ENCODE results near the gene POLE2. TPM values are rescaled to one million over a fixed set of nuclear protein-coding genes. Genes with fewer than 3 reads are reported as not detected.

Gene POLE2
- total RNA-seq, 3 donors from 2014 or later, result 1.7 to 8.1 (median 2.9) TPM

- DNase-seq, result no peak
- no peaks in the 10 kb centered on the region for H3K9me3 ChIP-seq
- no peaks in the 10 kb centered on the region for H3K36me3 ChIP-seq (ENCODE audit: low read depth)
- peaks cover 24% of the 10 kb centered on the region for H3K4me1 ChIP-seq (ENCODE audit: low read depth)
- TF ChIP-seq, protein P1, sequence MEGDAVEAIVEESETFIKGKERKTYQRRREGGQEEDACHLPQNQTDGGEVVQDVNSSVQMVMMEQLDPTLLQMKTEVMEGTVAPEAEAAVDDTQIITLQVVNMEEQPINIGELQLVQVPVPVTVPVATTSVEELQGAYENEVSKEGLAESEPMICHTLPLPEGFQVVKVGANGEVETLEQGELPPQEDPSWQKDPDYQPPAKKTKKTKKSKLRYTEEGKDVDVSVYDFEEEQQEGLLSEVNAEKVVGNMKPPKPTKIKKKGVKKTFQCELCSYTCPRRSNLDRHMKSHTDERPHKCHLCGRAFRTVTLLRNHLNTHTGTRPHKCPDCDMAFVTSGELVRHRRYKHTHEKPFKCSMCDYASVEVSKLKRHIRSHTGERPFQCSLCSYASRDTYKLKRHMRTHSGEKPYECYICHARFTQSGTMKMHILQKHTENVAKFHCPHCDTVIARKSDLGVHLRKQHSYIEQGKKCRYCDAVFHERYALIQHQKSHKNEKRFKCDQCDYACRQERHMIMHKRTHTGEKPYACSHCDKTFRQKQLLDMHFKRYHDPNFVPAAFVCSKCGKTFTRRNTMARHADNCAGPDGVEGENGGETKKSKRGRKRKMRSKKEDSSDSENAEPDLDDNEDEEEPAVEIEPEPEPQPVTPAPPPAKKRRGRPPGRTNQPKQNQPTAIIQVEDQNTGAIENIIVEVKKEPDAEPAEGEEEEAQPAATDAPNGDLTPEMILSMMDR (IDR thresholded peaks at IDR 0.05), result no peak
- no peak for ATAC-seq
- H3K4me3 ChIP-seq, result no peak overlapping the region
- intact Hi-C loops (cut with DNase I, micrococcal nuclease), result no loop called here
Measured at GRCh38 chr14:49617852-49618519, 70.0 kb downstream of the POLE2 start.

GRCh38 chr14:49615776-49616175 lies 72.2 kb downstream of the POLE2 start:
- DNase-seq, result no peak
- H3K4me3 ChIP-seq, result no peak overlapping the region
- peaks cover 10% of the 10 kb centered on the region for H3K4me1 ChIP-seq (ENCODE audit: low read depth)
- TF ChIP-seq, protein P1 (IDR thresholded peaks at IDR 0.05), result no peak
- no peak for ATAC-seq
- no peaks in the 10 kb centered on the region for H3K9me3 ChIP-seq
- intact Hi-C loops (cut with DNase I, micrococcal nuclease), result no loop called here
- no peaks in the 10 kb centered on the region for H3K36me3 ChIP-seq (ENCODE audit: low read depth)

GRCh38 chr14:49614196-49614595 lies 73.8 kb downstream of the POLE2 start:
- peaks cover 10% of the 10 kb centered on the region for H3K4me1 ChIP-seq (ENCODE audit: low read depth)
- no peak overlapping the region for H3K4me3 ChIP-seq
- DNase-seq (no peak), ATAC-seq (no peak)
- intact Hi-C loops (cut with DNase I, micrococcal nuclease), result no loop called here
- TF ChIP-seq, protein P1 (IDR thresholded peaks at IDR 0.05), result no peak
- H3K36me3 ChIP-seq (ENCODE audit: low read depth), result no peaks in the 10 kb centered on the region
- no peaks in the 10 kb centered on the region for H3K9me3 ChIP-seq

DNA sequence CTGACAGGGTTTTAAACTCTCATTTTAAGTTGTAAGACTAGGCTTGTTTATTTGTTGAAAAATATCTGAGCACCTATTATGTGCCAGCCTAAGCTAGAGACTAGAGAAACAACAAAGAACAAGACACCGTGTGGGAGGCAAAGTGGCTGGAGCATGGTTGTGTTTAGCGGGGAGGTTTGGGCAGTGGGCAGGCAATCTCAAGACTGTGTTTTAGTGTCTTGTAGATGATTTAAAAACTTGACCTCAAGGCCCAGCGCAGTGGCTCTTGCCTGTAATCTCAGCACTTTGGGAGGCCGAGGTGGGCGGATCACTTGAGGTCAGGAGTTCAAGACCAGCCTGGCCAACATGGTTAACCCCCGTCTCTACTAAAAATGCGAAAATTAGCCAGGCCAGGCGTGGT lies 75.3 kb downstream of the POLE2 start:
- intact Hi-C loops (cut with DNase I, micrococcal nuclease), result no loop called here
- TF ChIP-seq, protein P1 (IDR thresholded peaks at IDR 0.05), result no peak
- no peak for ATAC-seq

GRCh38 chr14:49612251-49612650 lies 75.8 kb downstream of the POLE2 start:
- intact Hi-C loops (cut with DNase I, micrococcal nuclease), result no loop called here
- Histone ChIP-seq H3K4me1 (ENCODE audit: low read depth) (no peaks in the 10 kb centered on the region), H3K36me3 (ENCODE audit: low read depth) (no peaks in the 10 kb centered on the region), H3K4me3 (no peak overlapping the region), H3K9me3 (no peaks in the 10 kb centered on the region)
- ATAC-seq, result no peak
- no peak for DNase-seq
- TF ChIP-seq, protein P1 (IDR thresholded peaks at IDR 0.05), result no peak

More for the DNA sequence above, 75.3 kb downstream of the POLE2 start:
- H3K36me3 ChIP-seq (ENCODE audit: low read depth), result no peaks in the 10 kb centered on the region
- no peak overlapping the region for H3K4me3 ChIP-seq
- no peaks in the 10 kb centered on the region for H3K9me3 ChIP-seq
- DNase-seq, result no peak
- no peaks in the 10 kb centered on the region for H3K4me1 ChIP-seq (ENCODE audit: low read depth)
